B cell (primary cell): ENCODE results near the gene GJB2.

Experiments
- CTCF ChIP-seq: fragments of 200-600 bp; IDR thresholded peaks from one replicate; pipeline ENCODE4 v1.8.0; 2022; ENCODE audit warnings: antibody characterized with exemption, mild to moderate bottlenecking
- EZH2 ChIP-seq: IDR thresholded peaks from 2 replicates; pipeline ENCODE4 v1.6.1; 2012; ENCODE audit warnings: borderline replicate concordance, low read depth, mild to moderate bottlenecking, moderate library complexity, low read length; ENCODE audit not compliant: insufficient read depth, poor library complexity, severe bottlenecking

DNA sequence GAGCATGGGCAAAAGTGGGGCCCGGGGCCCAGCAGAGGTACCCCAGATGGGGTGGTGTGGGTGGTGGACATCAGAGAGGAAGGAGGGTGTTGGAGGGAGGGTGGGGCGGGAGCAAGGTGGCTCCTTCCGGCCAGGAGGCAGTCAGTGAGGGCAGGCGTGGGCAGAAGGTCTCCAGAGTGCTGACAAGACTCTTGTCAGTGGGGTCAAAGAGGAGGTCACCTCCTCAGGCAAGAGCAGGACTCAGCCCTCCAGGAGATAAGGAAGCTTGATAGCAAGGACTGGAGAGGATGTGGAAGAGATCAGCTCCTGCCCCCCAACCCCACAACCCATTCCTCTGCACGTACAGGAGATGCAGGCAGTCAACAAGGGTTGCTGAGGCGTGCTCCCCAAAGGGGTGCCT, 41.7 kb downstream of the GJB2 start:
- TF ChIP-seq CTCF (no peak), EZH2 (no peak)
